ENCODE results near the gene TNFSF13B.
"Not testable (repeated sequence)": the region's sequence is repeated elsewhere in the genome, so short reads cannot be mapped to it uniquely, and the experiment has no call there.

Gene TNFSF13B

GRCh38 chr13:108263621-108264355 is 5.7 kb upstream of the TNFSF13B start:
- no peak for TF ChIP-seq EZH2phosphoT487 (conservative IDR thresholded peaks at IDR 0.05; ENCODE audit: low read length)
- no peak for TF ChIP-seq CTCF (IDR thresholded peaks at IDR 0.05; ENCODE audit: insufficient read depth, low read length, poor library complexity, severe bottlenecking)
- Histone ChIP-seq H3K9me3 (ENCODE audit: insufficient read depth, low read length) (no peaks in the 10 kb centered on the region), H3K27ac (ENCODE audit: low read depth, low read length) (no peak overlapping the region), H3K27me3 (ENCODE audit: low read length) (no peaks in the 10 kb centered on the region), H3K79me2 (ENCODE audit: insufficient read depth, low read length) (no peaks in the 10 kb centered on the region), H3K9ac (ENCODE audit: low read length) (no peak overlapping the region), H3K9me2 (replicated peaks; ENCODE audit: insufficient read depth, low read length) (no peaks in the 10 kb centered on the region), H3F3A (ENCODE audit: insufficient read depth) (no peaks in the 10 kb centered on the region), H3K4me2 (ENCODE audit: low read depth, low read length, poor library complexity, severe bottlenecking) (no peak overlapping the region), H2AFZ (ENCODE audit: low read depth, low read length, severe bottlenecking) (no peak overlapping the region), H3K36me3 (ENCODE audit: low read length) (no peaks in the 10 kb centered on the region), H4K20me1 (ENCODE audit: low read depth, low read length) (no peaks in the 10 kb centered on the region), H3K4me3 (ENCODE audit: insufficient read depth, low read length, poor library complexity, severe bottlenecking) (no peak overlapping the region)

- Histone ChIP-seq H2AFZ (ENCODE audit: low read depth, low read length, severe bottlenecking) (no peak overlapping the region), H3K9ac (ENCODE audit: low read length) (no peak overlapping the region), H3K4me2 (ENCODE audit: low read depth, low read length, poor library complexity, severe bottlenecking) (no peak overlapping the region)
Observed at GRCh38 chr13:108266321-108266990, 3.1 kb upstream of the TNFSF13B start.

GRCh38 chr13:108267347-108267746 is 2.2 kb upstream of the TNFSF13B start:
- no peaks in the 10 kb centered on the region for H4K20me1 ChIP-seq (ENCODE audit: low read depth, low read length)
- no peaks in the 10 kb centered on the region for H3K27me3 ChIP-seq (ENCODE audit: low read length)
- H3F3A ChIP-seq (ENCODE audit: insufficient read depth), result no peaks in the 10 kb centered on the region
- no peak overlapping the region for H2AFZ ChIP-seq (ENCODE audit: low read depth, low read length, severe bottlenecking)
- H3K36me3 ChIP-seq (ENCODE audit: low read length), result no peaks in the 10 kb centered on the region
- no peak for TF ChIP-seq EZH2phosphoT487 (conservative IDR thresholded peaks at IDR 0.05; ENCODE audit: low read length)
- no peaks in the 10 kb centered on the region for H3K9me2 ChIP-seq (replicated peaks; ENCODE audit: insufficient read depth, low read length)
- no peak overlapping the region for H3K9ac ChIP-seq (ENCODE audit: low read length)
- no peak overlapping the region for H3K4me2 ChIP-seq (ENCODE audit: low read depth, low read length, poor library complexity, severe bottlenecking)
- no peak overlapping the region for H3K4me3 ChIP-seq (ENCODE audit: insufficient read depth, low read length, poor library complexity, severe bottlenecking)
- no peaks in the 10 kb centered on the region for H3K9me3 ChIP-seq (ENCODE audit: insufficient read depth, low read length)
- H3K79me2 ChIP-seq (ENCODE audit: insufficient read depth, low read length), result no peaks in the 10 kb centered on the region
- H3K27ac ChIP-seq (ENCODE audit: low read depth, low read length), result no peak overlapping the region

More at GRCh38 chr13:108266321-108266990, 3.1 kb upstream of the TNFSF13B start:
- Histone ChIP-seq H3K9me2 (replicated peaks; ENCODE audit: insufficient read depth, low read length) (no peaks in the 10 kb centered on the region), H3K36me3 (ENCODE audit: low read length) (no peaks in the 10 kb centered on the region), H3F3A (ENCODE audit: insufficient read depth) (no peaks in the 10 kb centered on the region), H3K79me2 (ENCODE audit: insufficient read depth, low read length) (no peaks in the 10 kb centered on the region), H3K9me3 (ENCODE audit: insufficient read depth, low read length) (no peaks in the 10 kb centered on the region), H3K4me3 (ENCODE audit: insufficient read depth, low read length, poor library complexity, severe bottlenecking) (no peak overlapping the region), H3K27ac (ENCODE audit: low read depth, low read length) (no peak overlapping the region), H3K27me3 (ENCODE audit: low read length) (no peaks in the 10 kb centered on the region), H4K20me1 (ENCODE audit: low read depth, low read length) (no peaks in the 10 kb centered on the region)
- TF ChIP-seq EZH2phosphoT487 (conservative IDR thresholded peaks at IDR 0.05; ENCODE audit: low read length) (no peak), CTCF (IDR thresholded peaks at IDR 0.05; ENCODE audit: insufficient read depth, low read length, poor library complexity, severe bottlenecking) (no peak)

- H3K27me3 ChIP-seq (ENCODE audit: low read length); H3F3A ChIP-seq (ENCODE audit: insufficient read depth); H3K27ac ChIP-seq (ENCODE audit: low read depth, low read length); H2AFZ ChIP-seq (ENCODE audit: low read depth, low read length, severe bottlenecking); H3K36me3 ChIP-seq (ENCODE audit: low read length); H3K4me2 ChIP-seq (ENCODE audit: low read depth, low read length, poor library complexity, severe bottlenecking); H3K9me3 ChIP-seq (ENCODE audit: insufficient read depth, low read length); H3K4me3 ChIP-seq (ENCODE audit: insufficient read depth, low read length, poor library complexity, severe bottlenecking); H4K20me1 ChIP-seq (ENCODE audit: low read depth, low read length); H3K9ac ChIP-seq (ENCODE audit: low read length); H3K9me2 ChIP-seq (replicated peaks; ENCODE audit: insufficient read depth, low read length); H3K79me2 ChIP-seq (ENCODE audit: insufficient read depth, low read length): not testable (repeated sequence)
Observed at GRCh38 chr13:108267855-108268254, 1.7 kb upstream of the TNFSF13B start.

All from SU-DHL-6 (cell line).